Fibroblast of lung (primary cell): Measurements from ENCODE around the gene ANKRD52. TPM values are rescaled to one million over a fixed set of nuclear protein-coding genes. Genes with fewer than 3 reads are reported as not detected.

Experiments
- DNase-seq, 2 donors: peaks; one replicate each; pipeline versions ENCODE4 v3.0.0 to v3.0.0-alpha.2; 2010; ENCODE audit warnings: low read depth in 2 of 2
- H2AFZ ChIP-seq: 2 replicates; pipeline ENCODE4 v1.5.1; 2012; ENCODE audit warnings: low read length, control low read depth, inconsistent platforms
- H3K27ac ChIP-seq: 2 replicates; pipeline ENCODE4 v1.5.1; 2011; ENCODE audit warnings: low read length, control low read depth; ENCODE audit not compliant: insufficient read depth
- H3K27me3 ChIP-seq: 2 replicates; pipeline ENCODE4 v1.5.1; 2011; ENCODE audit warnings: mild to moderate bottlenecking, low read length; ENCODE audit not compliant: control insufficient read depth, insufficient read depth
- H3K36me3 ChIP-seq: 2 replicates; pipeline ENCODE4 v1.5.1; 2011; ENCODE audit warnings: low read length; ENCODE audit not compliant: control insufficient read depth, insufficient read depth
- H3K4me1 ChIP-seq: 2 replicates; pipeline ENCODE4 v1.5.1; 2011; ENCODE audit warnings: low read length; ENCODE audit not compliant: control insufficient read depth, insufficient read depth; ENCODE audit errors: extremely low read depth
- H3K4me2 ChIP-seq: 2 replicates; pipeline ENCODE4 v1.5.1; 2011; ENCODE audit warnings: low read length, control low read depth; ENCODE audit not compliant: insufficient read depth; ENCODE audit errors: extremely low read depth
- H3K4me3 ChIP-seq, 4 experiments: fragments of 200-600 bp in 1 of 4; sonication (generic) in 1 of 4; replicated peaks in 1 of 4; 2 replicates each; pipeline ENCODE4 v1.5.1; 2011 to 2016; ENCODE audit warnings: low read length in 4 of 4, low read depth in 3 of 4, mild to moderate bottlenecking in 3 of 4, control low read depth in 2 of 4, inconsistent platforms in 1 of 4, mixed read lengths in 1 of 4; ENCODE audit not compliant: insufficient read depth in 1 of 4; ENCODE audit errors: control extremely low read depth in 1 of 4
- H3K79me2 ChIP-seq: 2 replicates; pipeline ENCODE4 v1.5.1; 2012; ENCODE audit warnings: mild to moderate bottlenecking, low read length, inconsistent platforms; ENCODE audit not compliant: control insufficient read depth, insufficient read depth
- H3K9ac ChIP-seq: 2 replicates; pipeline ENCODE4 v1.5.1; 2011; ENCODE audit warnings: mild to moderate bottlenecking, low read length, control low read depth; ENCODE audit not compliant: insufficient read depth
- H3K9me3 ChIP-seq: 2 replicates; pipeline ENCODE4 v1.5.1; 2012; ENCODE audit warnings: low read depth, low read length; ENCODE audit not compliant: control insufficient read depth, insufficient read depth
- H4K20me1 ChIP-seq: 2 replicates; pipeline ENCODE4 v1.5.1; 2011; ENCODE audit warnings: low read length; ENCODE audit not compliant: control insufficient read depth, insufficient read depth; ENCODE audit errors: extremely low read depth
- EZH2 ChIP-seq: IDR thresholded peaks from 2 replicates; pipeline ENCODE4 v1.5.1; 2012; ENCODE audit warnings: low read length, control low read depth, mild to moderate bottlenecking; ENCODE audit errors: missing control alignments
- polyA plus RNA-seq, 2 donors: library from polyadenylated mRNA; depleted of rRNA in 1 of 2; stranded (reverse) in 1 of 2; unstranded in 1 of 2; fragments of >200 nt; gene quantifications; 2 replicates each; pipeline ENCODE4 v1.2.1, GENCODE V29; 2011 to 2012; ENCODE audit warnings: missing spikeins in 1 of 2
- total RNA-seq: library from RNA; depleted of rRNA; stranded (reverse); fragments of >200 nt; gene quantifications from 2 replicates; pipeline ENCODE4 v1.2.1, GENCODE V29; 2014
- TF ChIP-seq, protein P1 (sequence below), 2 donors: IDR thresholded peaks in 1 of 2; conservative IDR thresholded peaks in 1 of 2; 1 replicate in 1 of 2; 2 replicates in 1 of 2; pipeline ENCODE4 v1.5.1; 2011 to 2012; ENCODE audit warnings: low read length in 2 of 2, control low read depth in 1 of 2, inconsistent platforms in 1 of 2, low read depth in 1 of 2, mild to moderate bottlenecking in 1 of 2

The ANKRD52 gene
- total and polyA plus RNA-seq, 2 donors (not counting 1 experiment from before 2014, with no cell fraction given), result 12.2 to 14.9 TPM

DNA sequence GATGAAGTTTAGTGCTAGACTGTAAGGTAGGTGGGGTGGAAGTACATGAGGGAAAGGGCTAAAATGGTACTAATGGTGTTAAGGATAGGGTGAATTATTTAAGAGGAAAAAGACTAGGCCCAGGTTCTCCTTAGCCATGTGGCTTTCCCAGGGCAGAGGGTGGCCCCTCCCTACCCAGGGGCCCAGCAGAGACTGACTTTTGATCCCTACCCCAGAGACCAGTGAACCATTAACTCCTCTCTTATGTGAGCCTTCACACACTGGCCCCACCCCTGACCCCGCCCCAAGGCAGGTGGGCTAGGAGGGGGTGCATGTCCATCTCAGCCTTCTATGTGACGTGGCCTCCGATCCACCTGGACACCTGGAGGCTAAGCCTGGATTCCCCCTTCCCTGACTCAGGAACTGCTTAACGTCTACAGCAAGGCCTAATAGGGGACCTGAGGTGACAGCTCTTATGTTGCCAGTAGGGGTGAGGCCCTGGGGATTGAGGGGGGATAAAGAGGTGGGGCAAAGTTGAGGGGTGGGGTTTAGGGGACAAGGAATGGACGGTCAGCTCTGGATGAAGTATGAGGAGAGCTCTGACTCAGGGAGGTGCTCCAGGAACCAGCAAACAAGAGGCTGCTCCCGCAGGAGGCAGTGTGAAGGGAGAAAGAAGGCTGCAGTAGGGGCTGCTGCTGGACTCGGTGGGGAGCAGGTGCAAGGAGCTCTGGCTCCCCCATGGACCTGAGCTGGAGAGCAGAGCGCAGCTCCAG, 27.6 kb downstream of the ANKRD52 start:
- H4K20me1 ChIP-seq, result no peaks in the 10 kb centered on the region
- DNase-seq, result no peak

DNA sequence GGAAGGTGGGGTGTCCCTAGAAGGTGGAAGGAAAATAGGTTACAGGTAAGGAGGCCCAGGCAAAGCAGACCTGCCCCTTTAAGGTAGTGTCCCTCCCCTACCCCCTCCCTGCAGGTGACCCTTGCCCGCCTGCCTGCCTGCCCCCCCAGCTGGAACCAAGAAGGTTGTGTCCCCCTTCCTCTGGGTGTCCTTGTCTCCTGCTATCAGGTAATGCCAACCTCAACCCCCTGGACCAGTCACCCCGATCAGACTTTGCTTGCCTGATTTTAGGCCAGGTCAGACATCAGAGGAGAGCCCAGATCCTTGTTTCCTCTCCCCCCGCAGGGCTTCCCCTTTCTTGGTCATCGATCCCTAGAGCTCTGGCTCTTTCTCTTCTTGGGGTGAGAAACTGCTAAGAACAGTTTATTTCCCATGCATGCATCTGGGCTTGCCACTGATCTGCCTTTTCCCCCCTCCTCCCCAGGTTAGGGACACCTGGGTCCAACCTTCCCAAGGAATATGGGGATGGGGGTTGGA, 28.2 kb downstream of the ANKRD52 start, which contains the start of gene SLC39A5:
TSS of gene SLC39A5 (plus strand) at position 136 of the 516 bp plus-strand sequence. CDS start 1,224 bp downstream, outside the sequence.
- H3K9me3 ChIP-seq, result no peaks in the 10 kb centered on the region
- no peak within 1 kb of the TSS for H2AFZ ChIP-seq
- DNase-seq, result no peak
- no peak within 1 kb of the TSS for H3K4me2 ChIP-seq
- no peaks in the 10 kb centered on the region for H4K20me1 ChIP-seq
- H3K27me3 ChIP-seq, result no peaks in the 10 kb centered on the region
- no peak within 1 kb of the TSS for H3K27ac ChIP-seq
- no peak within 1 kb of the TSS for H3K4me3 ChIP-seq
- peaks cover 3% of the 10 kb centered on the region for H3K4me1 ChIP-seq
- H3K9ac ChIP-seq, result no peak within 1 kb of the TSS
- peaks cover 3% of the 10 kb centered on the region for H3K36me3 ChIP-seq
- H3K79me2 ChIP-seq, result no peaks in the 10 kb centered on the region
- no peak for TF ChIP-seq EZH2
- TF ChIP-seq, protein P1, sequence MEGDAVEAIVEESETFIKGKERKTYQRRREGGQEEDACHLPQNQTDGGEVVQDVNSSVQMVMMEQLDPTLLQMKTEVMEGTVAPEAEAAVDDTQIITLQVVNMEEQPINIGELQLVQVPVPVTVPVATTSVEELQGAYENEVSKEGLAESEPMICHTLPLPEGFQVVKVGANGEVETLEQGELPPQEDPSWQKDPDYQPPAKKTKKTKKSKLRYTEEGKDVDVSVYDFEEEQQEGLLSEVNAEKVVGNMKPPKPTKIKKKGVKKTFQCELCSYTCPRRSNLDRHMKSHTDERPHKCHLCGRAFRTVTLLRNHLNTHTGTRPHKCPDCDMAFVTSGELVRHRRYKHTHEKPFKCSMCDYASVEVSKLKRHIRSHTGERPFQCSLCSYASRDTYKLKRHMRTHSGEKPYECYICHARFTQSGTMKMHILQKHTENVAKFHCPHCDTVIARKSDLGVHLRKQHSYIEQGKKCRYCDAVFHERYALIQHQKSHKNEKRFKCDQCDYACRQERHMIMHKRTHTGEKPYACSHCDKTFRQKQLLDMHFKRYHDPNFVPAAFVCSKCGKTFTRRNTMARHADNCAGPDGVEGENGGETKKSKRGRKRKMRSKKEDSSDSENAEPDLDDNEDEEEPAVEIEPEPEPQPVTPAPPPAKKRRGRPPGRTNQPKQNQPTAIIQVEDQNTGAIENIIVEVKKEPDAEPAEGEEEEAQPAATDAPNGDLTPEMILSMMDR (conservative IDR thresholded peaks at IDR 0.05 in 1 of 2, IDR thresholded peaks at IDR 0.05 in 1 of 2; ENCODE audit: low read depth in 1 of 2, low read length in 2 of 2), result no peak

More for the DNA sequence above, 27.6 kb downstream of the ANKRD52 start:
- peaks cover 3% of the 10 kb centered on the region for H3K36me3 ChIP-seq
- H3K4me2 ChIP-seq, result no peak overlapping the region
- no peak overlapping the region for H3K9ac ChIP-seq
- no peak for TF ChIP-seq EZH2
- TF ChIP-seq, protein P1 (conservative IDR thresholded peaks at IDR 0.05 in 1 of 2, IDR thresholded peaks at IDR 0.05 in 1 of 2; ENCODE audit: low read depth in 1 of 2, low read length in 2 of 2), result no peak
- H2AFZ ChIP-seq, result no peak overlapping the region
- no peak overlapping the region for H3K27ac ChIP-seq
- H3K27me3 ChIP-seq, result no peaks in the 10 kb centered on the region
- H3K4me3 ChIP-seq, result no peak overlapping the region
- H3K79me2 ChIP-seq, result no peaks in the 10 kb centered on the region
- no peaks in the 10 kb centered on the region for H3K4me1 ChIP-seq
- no peaks in the 10 kb centered on the region for H3K9me3 ChIP-seq

DNA sequence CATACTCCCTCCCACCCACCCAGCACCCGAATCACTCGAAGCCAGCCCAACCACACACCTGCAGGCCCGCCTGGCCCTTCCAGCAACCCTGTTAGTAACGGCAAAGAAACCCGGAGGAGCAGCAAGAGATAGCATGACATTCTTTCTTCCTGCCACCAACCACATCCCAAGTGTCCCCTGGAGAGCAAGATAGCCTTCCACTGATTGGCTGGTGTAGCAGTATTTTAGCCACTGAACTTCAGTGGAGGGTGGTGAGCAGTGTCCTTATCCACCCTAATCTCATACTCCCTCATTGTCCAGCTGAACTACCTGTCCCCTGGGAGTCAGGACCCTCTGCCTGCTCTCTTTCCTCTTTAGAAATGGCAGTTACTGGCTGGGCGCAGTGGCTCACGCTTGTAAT, 29.1 kb downstream of the ANKRD52 start:
- H3K9ac ChIP-seq, result no peak overlapping the region
- DNase-seq, result no peak
- H3K4me2 ChIP-seq, result no peak overlapping the region
- H3K4me1 ChIP-seq, result peaks cover 3% of the 10 kb centered on the region
- no peaks in the 10 kb centered on the region for H3K9me3 ChIP-seq
- H3K4me3 ChIP-seq, result no peak overlapping the region
- TF ChIP-seq EZH2, result no peak
- TF ChIP-seq, protein P1 (conservative IDR thresholded peaks at IDR 0.05 in 1 of 2, IDR thresholded peaks at IDR 0.05 in 1 of 2; ENCODE audit: low read depth in 1 of 2, low read length in 2 of 2), result no peak
- no peaks in the 10 kb centered on the region for H3K27me3 ChIP-seq
- H4K20me1 ChIP-seq, result no peaks in the 10 kb centered on the region
- H3K36me3 ChIP-seq, result peaks cover 3% of the 10 kb centered on the region
- H3K27ac ChIP-seq, result no peak overlapping the region
- H2AFZ ChIP-seq, result no peak overlapping the region
- H3K79me2 ChIP-seq, result no peaks in the 10 kb centered on the region
